Neural progenitor cell (in vitro differentiated cells): ENCODE results near the gene PPP1R15B.

Source experiments
- EZH2 ChIP-seq: fragments of 200-600 bp; sonication (generic); IDR thresholded peaks from 2 replicates; pipeline ENCODE4 v1.6.1; 2017; ENCODE audit warnings: antibody characterized with exemption, mild to moderate bottlenecking, moderate library complexity
- EZH2phosphoT487 ChIP-seq: fragments of 200-600 bp; sonication (generic); IDR thresholded peaks from 2 replicates; pipeline ENCODE4 v1.6.1; 2017; ENCODE audit warnings: antibody characterized with exemption
- TF ChIP-seq, protein P1 (sequence below): fragments of 200-600 bp; sonication (generic); IDR thresholded peaks from 2 replicates; pipeline ENCODE4 v1.5.1; 2017; ENCODE audit warnings: antibody characterized with exemption, mild to moderate bottlenecking

DNA sequence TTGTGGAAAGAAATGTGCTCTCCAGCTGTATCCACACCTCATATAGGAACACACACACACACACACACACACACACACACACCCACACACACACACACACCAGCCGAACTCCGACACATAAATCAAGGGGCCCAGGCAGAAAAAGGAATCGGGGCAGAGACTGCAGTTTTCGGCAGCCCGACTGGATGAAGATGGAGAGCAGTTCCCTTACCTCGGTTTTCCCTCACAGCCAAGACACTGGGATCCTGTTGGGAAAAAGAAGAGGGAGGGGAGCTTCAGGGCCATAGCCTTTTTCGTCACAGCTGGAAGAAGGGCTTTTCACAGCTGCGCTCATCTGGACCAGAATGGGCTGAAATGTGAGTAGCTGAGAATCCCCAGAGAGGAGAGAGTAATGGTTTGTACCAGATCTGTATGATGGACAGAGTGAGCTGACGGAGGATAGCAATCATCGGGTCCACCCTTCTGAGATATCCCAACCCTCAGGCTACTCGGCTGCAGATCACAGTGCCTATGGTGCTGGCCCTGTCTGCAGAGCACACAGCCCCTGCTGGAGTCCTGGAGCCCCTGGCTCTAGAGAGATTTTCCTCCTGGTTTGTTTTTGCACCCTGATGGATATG, 45.3 kb upstream of the PPP1R15B start:
- TF ChIP-seq, protein P1, sequence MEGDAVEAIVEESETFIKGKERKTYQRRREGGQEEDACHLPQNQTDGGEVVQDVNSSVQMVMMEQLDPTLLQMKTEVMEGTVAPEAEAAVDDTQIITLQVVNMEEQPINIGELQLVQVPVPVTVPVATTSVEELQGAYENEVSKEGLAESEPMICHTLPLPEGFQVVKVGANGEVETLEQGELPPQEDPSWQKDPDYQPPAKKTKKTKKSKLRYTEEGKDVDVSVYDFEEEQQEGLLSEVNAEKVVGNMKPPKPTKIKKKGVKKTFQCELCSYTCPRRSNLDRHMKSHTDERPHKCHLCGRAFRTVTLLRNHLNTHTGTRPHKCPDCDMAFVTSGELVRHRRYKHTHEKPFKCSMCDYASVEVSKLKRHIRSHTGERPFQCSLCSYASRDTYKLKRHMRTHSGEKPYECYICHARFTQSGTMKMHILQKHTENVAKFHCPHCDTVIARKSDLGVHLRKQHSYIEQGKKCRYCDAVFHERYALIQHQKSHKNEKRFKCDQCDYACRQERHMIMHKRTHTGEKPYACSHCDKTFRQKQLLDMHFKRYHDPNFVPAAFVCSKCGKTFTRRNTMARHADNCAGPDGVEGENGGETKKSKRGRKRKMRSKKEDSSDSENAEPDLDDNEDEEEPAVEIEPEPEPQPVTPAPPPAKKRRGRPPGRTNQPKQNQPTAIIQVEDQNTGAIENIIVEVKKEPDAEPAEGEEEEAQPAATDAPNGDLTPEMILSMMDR, result no peak
- TF ChIP-seq EZH2phosphoT487 (no peak), EZH2 (no peak)
